ELF-1 (cell line): ENCODE results near the gene WT1.

ENCODE experiments used
- DNase-seq: peaks from one replicate; pipeline ENCODE4 v3.0.0-alpha.2; 2016; ENCODE audit warnings: low read depth, low spot score

Gene WT1

DNA sequence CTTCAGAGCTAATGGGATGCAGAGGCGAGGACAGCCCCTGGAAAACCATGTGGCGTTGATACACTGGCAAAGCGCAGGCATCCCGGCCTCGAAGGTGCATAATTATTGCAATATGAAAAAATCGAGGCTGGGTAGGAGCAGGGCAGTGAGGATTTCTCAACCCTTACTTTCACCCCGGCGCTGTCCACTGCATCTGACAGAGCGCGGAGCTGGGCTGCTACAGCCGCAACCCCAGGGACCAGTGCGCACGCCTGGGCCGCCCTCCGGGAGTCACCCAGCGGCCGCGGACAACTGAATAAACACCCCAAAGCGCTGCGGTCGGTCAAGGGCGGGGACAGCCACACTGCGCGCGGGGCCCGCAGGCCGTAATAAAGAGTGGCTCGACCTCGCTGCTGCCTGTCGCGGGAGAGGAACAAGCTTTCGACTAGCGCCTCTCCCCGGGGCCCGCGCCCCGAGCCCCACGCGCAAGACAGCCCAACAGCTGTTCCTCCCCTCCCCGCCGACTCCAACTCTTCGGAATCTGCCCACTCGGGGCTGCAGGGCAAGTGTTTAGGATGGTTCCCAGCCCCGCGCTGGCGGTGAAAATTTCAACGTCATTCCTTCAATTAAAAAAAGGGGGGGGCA lies 3.6 kb upstream of the WT1 start:
- DNase-seq = peak; percentile 41

GRCh38 chr11:32438346-32438865 lies 3.1 kb upstream of the WT1 start:
- no peak for DNase-seq

GRCh38 chr11:32437495-32438345 lies 2.4 kb upstream of the WT1 start:
- peak; percentile 49 for DNase-seq

- DNase-seq = peak; percentile 55
These were observed 1.6 kb upstream of the WT1 start for GRCh38 chr11:32436751-32437494.

DNA sequence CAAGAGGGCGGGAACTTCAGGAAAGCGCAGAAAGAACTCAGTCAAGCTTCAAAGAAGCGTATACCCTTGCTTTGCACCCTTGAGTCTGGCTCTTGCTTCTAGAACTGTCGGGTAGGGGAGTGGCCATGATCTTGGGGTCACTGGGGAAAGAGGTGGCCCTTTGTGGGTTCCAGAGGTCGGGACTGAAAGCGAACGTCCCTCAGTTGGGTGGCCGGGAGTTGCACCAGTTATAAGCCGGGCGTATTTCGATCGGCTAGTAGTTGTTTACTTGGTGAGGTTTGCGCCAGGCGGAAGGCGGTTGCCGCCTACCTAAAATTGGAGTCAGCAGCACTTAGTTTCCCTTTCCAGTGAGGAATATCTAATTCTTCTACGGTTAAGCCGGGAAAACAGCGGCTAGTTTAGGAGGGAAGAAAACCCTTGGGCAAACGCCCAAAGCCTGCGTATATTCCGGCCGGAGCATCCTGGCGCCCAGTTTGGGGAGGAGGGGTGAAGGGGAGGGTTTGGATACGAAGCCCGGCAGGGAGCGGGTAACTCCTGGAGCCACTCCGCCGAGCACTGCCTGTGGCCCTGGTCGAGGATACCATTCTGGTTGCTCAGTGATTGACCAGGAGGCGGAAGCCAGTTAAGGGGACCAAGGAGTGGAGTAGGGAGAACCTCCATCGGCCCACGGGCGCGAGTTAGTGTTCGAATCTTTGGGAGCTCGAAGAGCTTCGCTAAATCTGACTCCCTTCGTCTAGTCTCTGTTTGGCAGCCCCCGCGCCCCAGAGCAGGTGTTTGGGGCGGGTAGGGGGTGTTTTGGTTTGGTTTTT lies 807 bp upstream of the WT1 start:
- DNase-seq = peak; percentile 36

- no peak for DNase-seq
These were observed 223 bp downstream of the WT1 start for GRCh38 chr11:32435152-32435480.

- DNase-seq = peak; percentile 65
These were observed 785 bp downstream of the WT1 start for GRCh38 chr11:32434356-32435151.

GRCh38 chr11:32433914-32434355 lies 1.4 kb downstream of the WT1 start:
- peak; percentile 8 for DNase-seq

- peak; percentile 24 for DNase-seq
These were observed 2.0 kb downstream of the WT1 start for GRCh38 chr11:32433101-32433913.

GRCh38 chr11:32432565-32432964 lies 2.8 kb downstream of the WT1 start:
- DNase-seq = peak; percentile 19

GRCh38 chr11:32430568-32431381 lies 4.6 kb downstream of the WT1 start:
- peak; percentile 62 for DNase-seq

DNA sequence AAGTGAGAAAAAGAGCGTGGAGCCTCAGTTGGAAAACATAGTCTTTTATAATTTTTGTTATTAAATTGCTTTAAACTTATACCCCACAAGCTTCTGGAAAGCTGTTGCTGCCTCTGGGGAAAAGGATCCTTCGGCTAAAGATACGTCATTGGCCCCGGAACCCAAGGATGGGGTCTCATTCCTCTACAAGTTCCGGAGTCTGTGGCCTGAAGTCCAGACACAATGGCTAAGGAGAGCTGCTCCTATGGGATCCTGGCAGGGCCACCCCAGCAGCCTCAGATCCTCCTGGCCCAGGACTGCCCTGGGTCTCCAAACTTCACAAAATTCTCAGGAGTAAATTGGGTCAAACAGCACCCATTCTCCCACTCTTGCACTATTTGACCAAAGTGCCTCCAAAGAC lies 5.9 kb downstream of the WT1 start:
- no peak for DNase-seq

DNA sequence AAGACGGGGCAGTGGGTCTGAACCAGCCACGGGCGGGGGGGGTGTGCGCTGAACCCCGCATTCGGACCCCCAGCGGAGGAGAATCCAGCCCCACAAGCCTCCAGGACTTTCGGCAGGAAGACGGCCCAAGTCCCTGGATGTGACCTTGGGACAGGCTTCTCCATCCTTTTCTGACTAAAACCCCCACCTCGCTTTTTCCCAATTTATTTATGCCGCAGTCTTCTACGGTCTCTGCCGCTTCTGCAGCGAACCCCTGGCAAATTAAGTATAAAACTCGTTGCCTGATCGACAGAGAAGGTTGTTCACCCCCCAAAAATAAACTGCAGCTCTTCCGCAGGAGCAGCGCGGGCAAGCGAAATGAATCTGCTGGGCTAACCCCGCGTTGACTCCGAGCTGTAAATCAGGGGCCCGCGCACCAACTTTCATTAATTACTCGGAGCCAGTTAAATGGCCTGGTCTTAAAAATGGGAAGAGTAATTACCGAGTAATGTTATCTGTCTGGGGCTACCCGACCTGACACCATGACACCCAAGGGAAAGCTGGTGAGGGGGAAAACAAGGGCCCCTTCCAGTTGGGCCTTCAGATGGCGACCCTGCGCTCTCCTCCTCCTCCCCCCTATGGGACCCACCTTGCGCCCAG lies 6.6 kb downstream of the WT1 start:
- peak; percentile 1 for DNase-seq

DNA sequence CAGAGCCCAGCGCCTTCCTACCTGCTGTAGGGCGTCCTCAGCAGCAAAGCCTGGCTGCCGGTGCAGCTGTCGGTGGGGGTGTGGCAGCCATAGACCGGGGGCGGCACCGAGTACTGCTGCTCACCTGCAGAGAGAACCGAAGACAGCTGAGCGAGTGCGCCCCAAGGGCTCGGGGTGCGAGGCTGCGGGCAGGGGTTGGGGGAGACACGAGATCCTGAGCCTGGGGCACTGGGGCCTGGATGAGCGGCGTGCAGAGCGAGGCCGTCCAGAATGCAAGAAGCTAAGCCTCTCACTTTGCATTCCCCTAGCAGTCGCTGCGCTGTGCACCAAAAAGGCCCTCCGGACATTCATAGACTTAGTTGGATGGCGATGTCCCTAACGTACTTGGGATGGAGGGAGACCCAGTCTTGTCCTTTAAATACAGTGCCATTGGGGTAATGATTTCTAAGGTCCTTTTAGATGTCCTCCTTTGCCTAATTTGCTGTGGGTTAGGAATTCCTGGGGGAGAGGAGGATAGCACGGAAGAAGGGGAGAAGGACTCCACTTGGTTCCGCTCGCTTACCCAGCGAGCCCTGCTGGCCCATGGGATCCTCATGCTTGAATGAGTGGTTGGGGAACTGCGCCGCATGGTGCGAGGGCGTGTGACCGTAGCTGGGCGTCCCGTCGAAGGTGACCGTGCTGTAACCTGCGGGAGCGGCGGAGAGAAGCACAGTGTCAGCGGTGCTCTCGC lies 7.2 kb downstream of the WT1 start:
- peak; percentile 47 for DNase-seq

GRCh38 chr11:32427616-32427934 lies 7.8 kb downstream of the WT1 start:
- no peak for DNase-seq

DNA sequence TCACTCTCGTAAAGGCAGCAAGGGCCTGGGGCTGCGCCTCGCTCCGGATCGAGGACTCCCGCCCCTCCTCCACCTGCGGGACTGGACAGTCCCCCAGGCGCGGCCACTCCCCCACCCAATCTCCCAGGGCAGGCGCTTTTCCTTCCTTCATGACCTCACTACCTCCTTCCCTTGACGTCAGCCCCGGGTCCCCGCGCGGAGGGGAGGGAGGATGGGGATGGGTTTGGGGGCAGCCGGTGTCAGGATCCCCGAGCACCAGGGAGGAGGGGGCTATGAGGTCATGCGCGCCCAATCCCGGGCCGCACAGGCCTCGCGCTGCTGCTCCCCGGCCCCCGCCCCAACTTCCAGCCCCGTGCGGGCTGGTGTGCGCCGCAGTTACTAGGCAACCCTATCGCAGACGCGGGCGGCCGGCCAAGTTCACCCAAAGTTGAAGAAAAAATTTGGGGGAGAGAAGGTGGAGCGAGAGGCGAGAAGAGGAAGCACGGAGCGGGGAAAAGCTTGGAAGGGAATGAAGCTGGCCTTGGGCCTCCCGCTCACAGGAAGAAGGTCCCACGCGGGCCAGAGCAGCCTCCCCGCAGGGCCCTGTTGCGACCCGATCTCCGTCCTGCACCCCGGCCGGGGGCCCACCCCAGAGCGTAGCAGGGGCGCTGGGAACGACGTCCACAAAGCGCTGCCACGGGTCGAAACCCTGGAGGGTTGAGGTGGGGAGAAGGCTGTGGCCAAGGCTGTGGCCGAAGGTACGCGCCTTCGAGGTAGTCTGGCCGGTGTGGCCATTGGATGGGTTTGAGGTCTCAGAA lies 8.3 kb downstream of the WT1 start:
- DNase-seq = peak; percentile 6

- peak; percentile 4 for DNase-seq
These were observed 9.1 kb downstream of the WT1 start for GRCh38 chr11:32426192-32426591.
